WI38 (cell line): Measurements from ENCODE around the gene POTEG.
"Not testable (repeated sequence)": the region's sequence is repeated elsewhere in the genome, so short reads cannot be mapped to it uniquely, and the experiment has no call there.

Experiments
- H3K4me3 ChIP-seq: 2 replicates; pipeline ENCODE4 v1.5.1; 2011; ENCODE audit warnings: low read depth, mild to moderate bottlenecking, control low read depth, low read length

POTEG gene

GRCh38 chr14:19434241-19434640, at the start of gene POTEG:
TSS of gene POTEG (minus strand) at chr14:19434341. CDS start at chr14:19434289, 52 bp downstream.
- H3K4me3 ChIP-seq, result not testable (repeated sequence)

- H3K4me3 ChIP-seq, result not testable (repeated sequence)
Measured at GRCh38 chr14:19482093-19482492, 48.0 kb upstream of the POTEG start.

- H3K4me3 ChIP-seq, result not testable (repeated sequence)
Measured at GRCh38 chr14:19481421-19481820, 47.3 kb upstream of the POTEG start.

GRCh38 chr14:19480491-19480890, 46.4 kb upstream of the POTEG start:
- not testable (repeated sequence) for H3K4me3 ChIP-seq

GRCh38 chr14:19445761-19446160, 11.6 kb upstream of the POTEG start:
- not testable (repeated sequence) for H3K4me3 ChIP-seq

- H3K4me3 ChIP-seq, result not testable (repeated sequence)
Measured at GRCh38 chr14:19439826-19440225, 5.7 kb upstream of the POTEG start.

GRCh38 chr14:19439219-19439618, 5.1 kb upstream of the POTEG start:
- not testable (repeated sequence) for H3K4me3 ChIP-seq

GRCh38 chr14:19437126-19437443, 2.9 kb upstream of the POTEG start:
- not testable (repeated sequence) for H3K4me3 ChIP-seq

- not testable (repeated sequence) for H3K4me3 ChIP-seq
Measured at GRCh38 chr14:19436311-19437125, 2.4 kb upstream of the POTEG start.

- not testable (repeated sequence) for H3K4me3 ChIP-seq
Measured at GRCh38 chr14:19435852-19436251, 1.7 kb upstream of the POTEG start.

- H3K4me3 ChIP-seq, result not testable (repeated sequence)
Measured at GRCh38 chr14:19434891-19435290, 750 bp upstream of the POTEG start.

GRCh38 chr14:19433765-19434164, 376 bp downstream of the POTEG start:
- H3K4me3 ChIP-seq, result not testable (repeated sequence)

- H3K4me3 ChIP-seq, result not testable (repeated sequence)
Measured at GRCh38 chr14:19408519-19408918, 25.6 kb downstream of the POTEG start.

- H3K4me3 ChIP-seq, result not testable (repeated sequence)
Measured at GRCh38 chr14:19402097-19402496, 32.0 kb downstream of the POTEG start.

GRCh38 chr14:19394727-19395126, 39.4 kb downstream of the POTEG start:
- H3K4me3 ChIP-seq, result not testable (repeated sequence)

GRCh38 chr14:19390230-19390629, 43.9 kb downstream of the POTEG start:
- not testable (repeated sequence) for H3K4me3 ChIP-seq

GRCh38 chr14:19388741-19389140, 45.4 kb downstream of the POTEG start:
- not testable (repeated sequence) for H3K4me3 ChIP-seq

- H3K4me3 ChIP-seq, result not testable (repeated sequence)
Measured at GRCh38 chr14:19386996-19387395, 47.1 kb downstream of the POTEG start.

- H3K4me3 ChIP-seq, result not testable (repeated sequence)
Measured at GRCh38 chr14:19386309-19386708, 47.8 kb downstream of the POTEG start.

- H3K4me3 ChIP-seq, result not testable (repeated sequence)
Measured at GRCh38 chr14:19384088-19384781, 49.9 kb downstream of the POTEG start.

GRCh38 chr14:19383008-19383584, 51.0 kb downstream of the POTEG start:
- H3K4me3 ChIP-seq, result not testable (repeated sequence)

- not testable (repeated sequence) for H3K4me3 ChIP-seq
Measured at GRCh38 chr14:19380137-19380536, 54.0 kb downstream of the POTEG start.
